BLaER1 (cell line): ENCODE data around the gene HCLS1.
A peak's percentile ranks its signal among the peaks of the same experiment; 100 is the strongest.

Experiments used
- H3K27ac ChIP-seq: shearing (Covaris generic); formaldehyde crosslinking; 2 replicates; pipeline ENCODE4 v1.8.1; 2022
- H3K27me3 ChIP-seq: shearing (Covaris generic); formaldehyde crosslinking; 2 replicates; pipeline ENCODE4 v1.8.1; 2022
- H3K36me3 ChIP-seq: shearing (Covaris generic); formaldehyde crosslinking; 2 replicates; pipeline ENCODE4 v1.8.1; 2022
- H3K4me1 ChIP-seq: shearing (Covaris generic); formaldehyde crosslinking; 2 replicates; pipeline ENCODE4 v1.8.1; 2022
- H3K4me2 ChIP-seq: shearing (Covaris generic); formaldehyde crosslinking; 2 replicates; pipeline ENCODE4 v1.8.1; 2022
- H3K4me3 ChIP-seq: shearing (Covaris generic); formaldehyde crosslinking; 2 replicates; pipeline ENCODE4 v1.8.1; 2022
- H3K9ac ChIP-seq: shearing (Covaris generic); formaldehyde crosslinking; 2 replicates; pipeline ENCODE4 v1.8.1; 2022
- H3K9me3 ChIP-seq: shearing (Covaris generic); formaldehyde crosslinking; 2 replicates; pipeline ENCODE4 v1.8.1; 2022
- H4K20me1 ChIP-seq: shearing (Covaris generic); formaldehyde crosslinking; 2 replicates; pipeline ENCODE4 v1.8.1; 2022
- Cebpa-rat ChIP-seq: shearing (Covaris generic); IDR thresholded peaks from 2 replicates; pipeline ENCODE4 v1.8.1; 2022

HCLS1 gene, protein sequence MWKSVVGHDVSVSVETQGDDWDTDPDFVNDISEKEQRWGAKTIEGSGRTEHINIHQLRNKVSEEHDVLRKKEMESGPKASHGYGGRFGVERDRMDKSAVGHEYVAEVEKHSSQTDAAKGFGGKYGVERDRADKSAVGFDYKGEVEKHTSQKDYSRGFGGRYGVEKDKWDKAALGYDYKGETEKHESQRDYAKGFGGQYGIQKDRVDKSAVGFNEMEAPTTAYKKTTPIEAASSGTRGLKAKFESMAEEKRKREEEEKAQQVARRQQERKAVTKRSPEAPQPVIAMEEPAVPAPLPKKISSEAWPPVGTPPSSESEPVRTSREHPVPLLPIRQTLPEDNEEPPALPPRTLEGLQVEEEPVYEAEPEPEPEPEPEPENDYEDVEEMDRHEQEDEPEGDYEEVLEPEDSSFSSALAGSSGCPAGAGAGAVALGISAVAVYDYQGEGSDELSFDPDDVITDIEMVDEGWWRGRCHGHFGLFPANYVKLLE

DNA sequence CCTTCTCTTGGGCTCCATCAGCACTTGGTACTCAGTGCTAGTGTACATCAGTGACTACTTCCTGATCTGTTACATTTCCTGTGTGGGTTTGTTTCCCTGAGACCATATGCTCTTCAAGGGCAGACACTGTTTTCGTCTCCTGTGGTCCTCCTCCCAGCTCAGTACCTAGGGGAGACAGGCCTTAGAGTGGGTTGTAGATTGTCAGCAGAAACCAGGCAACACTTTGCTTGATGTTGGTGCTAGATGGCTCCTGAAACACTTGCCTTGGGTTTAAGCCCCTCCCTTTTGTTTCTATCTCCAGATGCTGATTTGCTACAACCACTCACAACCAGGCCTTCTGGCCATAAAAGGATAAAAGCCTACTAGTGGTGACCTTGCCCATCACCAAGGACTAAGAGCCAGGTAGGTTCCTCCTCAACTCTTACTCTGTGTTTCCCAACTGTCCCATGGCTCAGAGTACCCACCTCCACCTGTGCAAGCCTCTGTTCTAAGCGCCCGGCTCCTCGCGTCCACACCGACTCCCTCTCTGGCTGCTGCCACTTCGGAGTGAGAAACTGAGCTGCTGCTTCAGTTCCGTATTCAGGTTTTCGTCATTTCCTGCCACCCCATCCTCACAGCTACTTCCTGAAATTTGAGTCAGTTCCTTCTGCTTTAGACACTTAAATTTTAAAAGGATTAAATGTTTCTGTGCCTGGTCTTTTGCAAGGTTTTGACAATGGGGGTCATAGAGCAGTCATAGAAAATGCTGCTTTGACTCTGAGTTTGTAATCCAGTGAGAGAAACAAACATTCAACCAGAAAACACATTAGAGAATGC, at the start of gene HCLS1:
TSS of gene HCLS1 (minus strand) at position 548 of the 816 bp plus-strand sequence. CDS start 2,556 bp downstream, outside the sequence.
- no peaks in the 10 kb centered on the region for H4K20me1 ChIP-seq
- H3K4me1 ChIP-seq: peaks cover 32% of the 10 kb centered on the region
- peaks cover 64% of the 10 kb centered on the region for H3K36me3 ChIP-seq
- H3K27me3 ChIP-seq: no peaks in the 10 kb centered on the region
- peak within 1 kb of the TSS; percentile 94 for H3K4me2 ChIP-seq
- TF ChIP-seq Cebpa-rat: no peak
- H3K4me3 ChIP-seq: peak within 1 kb of the TSS; percentile 69
- no peaks in the 10 kb centered on the region for H3K9me3 ChIP-seq
- H3K9ac ChIP-seq: peak within 1 kb of the TSS; percentile 74
- H3K27ac ChIP-seq: peak within 1 kb of the TSS; percentile 85

DNA sequence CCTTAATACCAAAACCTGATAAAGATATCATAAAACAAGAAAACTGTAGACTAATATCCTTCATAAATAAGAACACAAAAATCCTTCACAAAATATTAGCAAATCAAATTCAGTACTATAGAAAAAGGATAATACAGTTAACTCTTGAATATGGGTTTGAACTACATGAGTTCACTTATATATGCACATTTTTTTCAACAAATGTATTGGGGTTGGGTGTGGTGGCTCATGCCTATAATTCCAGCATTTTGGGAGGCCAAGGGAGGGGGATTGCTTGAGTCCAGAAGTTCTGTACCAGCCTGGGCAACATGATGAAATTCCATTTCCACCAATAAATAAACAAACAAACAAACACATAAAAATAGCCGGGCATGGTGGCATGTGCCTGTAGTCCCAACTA, 49.6 kb upstream of the HCLS1 start:
- Histone ChIP-seq H4K20me1 (no peaks in the 10 kb centered on the region), H3K27ac (no peak overlapping the region), H3K36me3 (peaks cover 46% of the 10 kb centered on the region), H3K27me3 (no peaks in the 10 kb centered on the region), H3K4me3 (no peak overlapping the region), H3K9ac (no peak overlapping the region), H3K4me1 (no peaks in the 10 kb centered on the region), H3K9me3 (0 out of 2 replicates have a peak, but pooled peaks cover 4% of the 10 kb centered on the region), H3K4me2 (no peak overlapping the region)
- TF ChIP-seq Cebpa-rat: no peak

DNA sequence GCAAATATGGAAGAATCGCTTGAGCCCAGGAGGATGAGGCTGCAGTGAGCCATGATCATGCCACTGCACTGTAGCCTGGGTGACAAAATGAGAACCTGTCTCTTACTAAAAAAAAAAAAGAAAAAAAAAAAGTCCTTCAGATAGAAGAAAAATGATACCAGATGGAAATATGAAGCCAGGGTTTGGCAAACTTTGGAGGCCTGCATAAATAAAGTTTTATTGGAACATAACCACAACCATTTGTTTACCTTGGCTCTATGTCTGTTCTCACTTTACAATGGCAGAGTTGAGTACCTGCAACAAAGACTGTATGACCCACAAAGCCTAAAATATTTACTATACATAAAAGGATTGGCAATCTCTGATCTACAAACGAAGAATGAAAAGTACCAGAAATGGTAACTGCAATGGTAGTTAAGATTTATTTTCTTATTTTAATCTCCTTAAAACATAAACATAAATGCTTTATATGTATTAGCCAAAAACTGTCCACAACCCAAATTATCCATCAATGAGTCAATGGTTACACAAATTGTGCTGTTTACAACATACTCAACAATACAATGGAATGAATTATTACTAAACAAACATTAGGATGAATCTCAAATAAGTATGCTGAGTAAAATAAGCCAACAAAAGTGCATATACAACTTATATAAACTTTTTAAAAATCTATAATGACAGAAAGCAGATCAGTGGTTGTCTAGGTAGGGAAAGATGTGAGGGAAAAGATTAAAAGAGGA, 47.0 kb upstream of the HCLS1 start:
- Histone ChIP-seq H3K4me2 (no peak overlapping the region), H3K27me3 (no peaks in the 10 kb centered on the region), H4K20me1 (no peaks in the 10 kb centered on the region), H3K9me3 (0 out of 2 replicates have a peak, but pooled peaks cover 4% of the 10 kb centered on the region), H3K36me3 (peaks cover 30% of the 10 kb centered on the region), H3K4me3 (no peak overlapping the region), H3K4me1 (no peaks in the 10 kb centered on the region), H3K27ac (no peak overlapping the region), H3K9ac (no peak overlapping the region)
- no peak for TF ChIP-seq Cebpa-rat

DNA sequence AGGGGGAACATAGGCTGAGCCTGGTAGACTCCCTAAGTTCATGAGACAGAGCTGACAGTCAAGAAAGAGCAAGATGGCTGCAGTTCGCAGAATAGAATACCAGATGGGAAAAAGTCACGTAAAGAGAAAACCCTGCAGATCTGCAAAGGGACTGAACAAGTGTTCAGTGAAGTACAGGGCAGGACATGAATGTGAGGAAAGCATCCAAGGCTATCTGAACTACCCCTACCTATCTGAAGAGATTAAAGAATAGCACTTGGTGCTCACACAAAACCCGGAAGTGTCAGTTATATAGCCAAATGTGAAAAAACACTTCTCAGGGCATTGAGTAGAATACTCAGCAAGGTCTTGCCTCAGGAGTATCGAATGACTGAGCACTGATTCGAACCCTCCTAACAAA, 44.8 kb upstream of the HCLS1 start:
- peaks cover 30% of the 10 kb centered on the region for H3K36me3 ChIP-seq
- H3K9me3 ChIP-seq: 0 out of 2 replicates have a peak, but pooled peaks cover 4% of the 10 kb centered on the region

DNA sequence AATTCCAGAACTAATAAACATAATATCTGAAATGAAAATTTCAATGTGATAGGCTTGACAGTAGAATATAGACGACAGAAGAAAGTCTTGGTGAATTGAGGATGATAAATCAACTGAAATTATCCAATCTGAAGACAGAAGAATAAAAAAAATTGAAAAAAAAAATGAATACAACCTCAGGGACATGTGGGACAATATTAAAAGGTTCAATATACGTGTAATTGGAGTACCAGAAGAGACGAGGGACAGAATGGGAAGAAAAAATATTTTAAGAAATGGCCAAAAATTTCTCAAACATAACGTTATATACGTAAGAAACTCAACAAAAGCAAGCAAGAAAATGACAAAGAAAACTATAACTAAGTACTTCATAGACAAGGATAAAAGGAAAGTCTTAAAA, 43.3 kb upstream of the HCLS1 start:
- peaks cover 30% of the 10 kb centered on the region for H3K36me3 ChIP-seq
- no peaks in the 10 kb centered on the region for H3K27me3 ChIP-seq
- TF ChIP-seq Cebpa-rat: no peak
- H3K4me3 ChIP-seq: no peak overlapping the region
- H3K9me3 ChIP-seq: 0 out of 2 replicates have a peak, but pooled peaks cover 4% of the 10 kb centered on the region
- H4K20me1 ChIP-seq: no peaks in the 10 kb centered on the region
- H3K27ac ChIP-seq: no peak overlapping the region
- no peak overlapping the region for H3K4me2 ChIP-seq
- H3K9ac ChIP-seq: no peak overlapping the region
- no peaks in the 10 kb centered on the region for H3K4me1 ChIP-seq

More for the DNA sequence above, 44.8 kb upstream of the HCLS1 start:
- Histone ChIP-seq H4K20me1 (no peaks in the 10 kb centered on the region), H3K27ac (no peak overlapping the region), H3K4me2 (no peak overlapping the region), H3K4me1 (no peaks in the 10 kb centered on the region), H3K27me3 (no peaks in the 10 kb centered on the region), H3K4me3 (no peak overlapping the region), H3K9ac (no peak overlapping the region)
- TF ChIP-seq Cebpa-rat: no peak

DNA sequence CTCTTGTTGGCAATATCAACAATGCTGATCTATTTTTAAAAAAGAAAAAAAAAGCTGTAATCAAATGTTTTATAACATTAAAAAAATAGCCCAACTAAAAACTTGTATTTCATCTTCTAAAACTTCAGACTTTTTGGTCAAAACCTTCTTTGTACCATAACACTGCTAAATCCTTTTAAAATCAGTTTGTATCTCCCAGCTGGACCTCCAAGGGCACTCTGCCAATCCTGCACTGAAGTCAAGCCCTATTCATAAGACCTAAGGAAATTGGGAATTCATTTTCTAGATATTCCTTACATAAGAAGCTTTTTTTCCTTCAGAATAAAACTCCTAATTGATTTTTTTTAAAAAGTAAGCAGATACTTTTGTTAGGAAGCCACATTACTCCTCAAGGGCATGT, 38.2 kb upstream of the HCLS1 start:
- Histone ChIP-seq H4K20me1 (no peaks in the 10 kb centered on the region), H3K9me3 (no peaks in the 10 kb centered on the region), H3K27me3 (no peaks in the 10 kb centered on the region), H3K4me3 (no peak overlapping the region), H3K9ac (no peak overlapping the region), H3K27ac (no peak overlapping the region), H3K4me2 (no peak overlapping the region), H3K4me1 (no peaks in the 10 kb centered on the region), H3K36me3 (peaks cover 53% of the 10 kb centered on the region)
- no peak for TF ChIP-seq Cebpa-rat

DNA sequence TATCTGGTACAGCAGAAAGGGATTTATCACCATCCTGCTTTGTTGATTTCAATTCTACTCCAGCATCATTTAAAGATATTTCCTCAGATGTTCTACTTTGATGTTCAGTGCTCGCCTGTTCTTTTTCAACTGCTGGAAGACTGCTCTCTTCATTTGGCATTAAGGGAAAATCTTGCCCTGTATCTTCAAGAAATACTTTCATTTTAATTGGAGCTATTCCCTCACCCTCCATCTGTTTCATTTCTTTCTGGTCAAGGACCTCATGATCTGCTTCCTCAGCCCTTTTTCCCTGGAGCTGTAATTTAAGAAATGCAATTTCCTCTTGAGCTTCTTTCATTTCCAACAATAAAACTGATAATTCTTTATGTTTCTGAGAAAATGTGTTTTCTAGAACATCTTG, 37.8 kb upstream of the HCLS1 start:
- no peak for TF ChIP-seq Cebpa-rat
- H3K36me3 ChIP-seq: peaks cover 57% of the 10 kb centered on the region
- H3K27me3 ChIP-seq: no peaks in the 10 kb centered on the region
- H4K20me1 ChIP-seq: no peaks in the 10 kb centered on the region
- no peak overlapping the region for H3K4me3 ChIP-seq
- no peaks in the 10 kb centered on the region for H3K9me3 ChIP-seq
- no peak overlapping the region for H3K9ac ChIP-seq
- no peaks in the 10 kb centered on the region for H3K4me1 ChIP-seq
- no peak overlapping the region for H3K4me2 ChIP-seq
- no peak overlapping the region for H3K27ac ChIP-seq

DNA sequence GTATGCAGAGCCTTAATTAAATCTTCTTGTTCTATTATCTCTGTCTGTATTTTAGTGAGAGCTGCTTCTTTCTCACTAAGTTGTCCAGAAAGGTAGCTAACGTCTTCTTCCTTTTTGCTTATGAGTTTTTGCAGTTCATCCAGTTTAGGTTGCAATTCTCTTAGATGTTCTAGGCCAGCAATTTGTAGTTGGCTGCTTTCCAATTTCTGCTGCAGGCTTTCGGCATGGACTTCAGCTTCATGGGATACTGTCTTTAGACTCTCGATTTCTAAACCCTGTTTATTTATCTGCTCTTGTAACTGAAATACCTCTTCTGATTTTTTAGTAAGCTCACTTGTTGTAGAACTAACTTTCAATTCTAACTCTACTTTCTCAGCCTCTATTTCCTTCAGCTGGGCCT, 35.5 kb upstream of the HCLS1 start:
- H3K9me3 ChIP-seq: no peaks in the 10 kb centered on the region
- no peak for TF ChIP-seq Cebpa-rat
- no peaks in the 10 kb centered on the region for H3K4me1 ChIP-seq
- no peak overlapping the region for H3K27ac ChIP-seq
- no peaks in the 10 kb centered on the region for H4K20me1 ChIP-seq
- peaks cover 70% of the 10 kb centered on the region for H3K36me3 ChIP-seq
- no peak overlapping the region for H3K9ac ChIP-seq
- no peaks in the 10 kb centered on the region for H3K27me3 ChIP-seq
- H3K4me2 ChIP-seq: no peak overlapping the region
- H3K4me3 ChIP-seq: no peak overlapping the region

DNA sequence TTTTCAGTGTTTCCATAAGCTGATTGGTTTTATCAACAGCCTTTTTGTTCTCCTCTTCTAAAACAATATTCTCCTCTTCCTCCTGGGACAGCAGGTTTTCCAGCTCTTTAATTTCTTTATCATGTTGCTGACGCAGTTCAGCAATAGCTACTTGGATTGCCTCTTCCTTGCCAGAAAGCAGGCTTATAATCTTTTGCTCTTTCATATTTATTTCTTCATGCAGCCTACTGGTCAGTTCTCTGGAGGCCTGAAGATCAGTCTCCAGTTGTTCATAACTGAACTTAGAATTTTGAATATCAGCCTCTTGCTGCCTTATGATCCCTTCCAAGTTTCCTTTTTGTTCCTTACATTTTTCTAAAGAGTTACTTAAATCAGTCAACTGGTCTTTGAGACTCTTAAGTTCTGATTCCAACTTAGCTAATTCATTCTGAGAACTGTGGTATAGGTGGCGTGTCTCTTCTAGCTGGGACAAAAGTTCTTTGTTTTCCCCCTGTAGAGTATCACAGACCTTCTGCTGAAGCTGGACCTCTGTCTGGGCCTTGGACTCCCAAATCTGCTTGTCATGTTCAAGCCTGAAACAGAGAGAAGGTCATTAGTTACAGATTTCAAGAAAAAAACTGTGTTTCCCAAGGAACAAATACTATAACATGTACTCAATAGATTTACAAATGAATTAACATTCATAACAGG, 31.5 kb upstream of the HCLS1 start:
- Histone ChIP-seq H3K27ac (no peak overlapping the region), H3K9me3 (no peaks in the 10 kb centered on the region), H3K27me3 (no peaks in the 10 kb centered on the region), H3K9ac (no peak overlapping the region), H3K36me3 (peaks cover 63% of the 10 kb centered on the region), H4K20me1 (no peaks in the 10 kb centered on the region), H3K4me3 (no peak overlapping the region), H3K4me2 (no peak overlapping the region), H3K4me1 (no peaks in the 10 kb centered on the region)
- no peak for TF ChIP-seq Cebpa-rat
